DOHH2 (cell line): ENCODE measurements around the gene CALN1.

Source experiments
- H3F3A ChIP-seq: fragments of 200-600 bp; sonication (generic), shearing (Covaris generic); 2 replicates; pipeline ENCODE4 v1.6.0; 2016; ENCODE audit warnings: antibody characterized with exemption, mild to moderate bottlenecking; ENCODE audit not compliant: control insufficient read depth, insufficient read depth
- H3K27ac ChIP-seq: fragments of 200-600 bp; sonication (generic); 2 replicates; pipeline ENCODE4 v1.5.1; 2014; ENCODE audit warnings: low read depth, mild to moderate bottlenecking, low read length, moderate library complexity
- H3K27me3 ChIP-seq: fragments of 200-600 bp; sonication (generic); 2 replicates; pipeline ENCODE4 v1.6.1; 2014; ENCODE audit warnings: mild to moderate bottlenecking, low read length, mixed read lengths; ENCODE audit not compliant: control insufficient read depth
- H3K36me3 ChIP-seq: fragments of 200-600 bp; sonication (generic); 2 replicates; pipeline ENCODE4 v1.6.1; 2014; ENCODE audit warnings: mild to moderate bottlenecking, low read length, moderate library complexity, mixed read lengths; ENCODE audit not compliant: control insufficient read depth
- H3K4me1 ChIP-seq: fragments of 200-600 bp; sonication (generic); 2 replicates; pipeline ENCODE4 v1.6.1; 2014; ENCODE audit warnings: mild to moderate bottlenecking, low read length, mixed read lengths; ENCODE audit not compliant: control insufficient read depth
- H3K4me2 ChIP-seq: fragments of 200-600 bp; sonication (generic); 2 replicates; pipeline ENCODE4 v1.6.0; 2014; ENCODE audit warnings: mild to moderate bottlenecking, low read length, moderate library complexity
- H3K4me3 ChIP-seq: fragments of 200-600 bp; sonication (generic); 2 replicates; pipeline ENCODE4 v1.5.1; 2014; ENCODE audit warnings: mild to moderate bottlenecking, low read length, mixed read lengths
- H3K79me2 ChIP-seq: fragments of 200-600 bp; sonication (generic); 2 replicates; pipeline ENCODE4 v1.6.1; 2014; ENCODE audit warnings: mild to moderate bottlenecking, low read length, mixed read lengths; ENCODE audit not compliant: control insufficient read depth
- H3K9me2 ChIP-seq: fragments of 200-600 bp; sonication (generic); replicated peaks from 2 replicates; pipeline ENCODE4 v1.6.1; 2014; ENCODE audit warnings: mild to moderate bottlenecking, low read length, mixed read lengths; ENCODE audit not compliant: control insufficient read depth
- H3K9me3 ChIP-seq: fragments of 200-600 bp; sonication (generic); 2 replicates; pipeline ENCODE4 v1.6.1; 2014; ENCODE audit warnings: antibody characterized with exemption, low read length, mixed read lengths; ENCODE audit not compliant: control insufficient read depth, insufficient read depth
- H4K20me1 ChIP-seq: fragments of 200-600 bp; sonication (generic); 2 replicates; pipeline ENCODE4 v1.6.0; 2014; ENCODE audit warnings: low read depth, mild to moderate bottlenecking, antibody characterized with exemption, low read length, moderate library complexity; ENCODE audit not compliant: control insufficient read depth, insufficient read depth
- CTCF ChIP-seq: fragments of 200-600 bp; sonication (generic); IDR thresholded peaks from one replicate; pipeline ENCODE4 v1.5.1; 2014; ENCODE audit warnings: antibody characterized with exemption, mild to moderate bottlenecking, low read depth, low read length; ENCODE audit not compliant: poor library complexity, severe bottlenecking
- EZH2phosphoT487 ChIP-seq: fragments of 200-600 bp; sonication (generic); IDR thresholded peaks from 2 replicates; pipeline ENCODE4 v1.6.1; 2017; ENCODE audit warnings: borderline replicate concordance, mild to moderate bottlenecking, antibody characterized with exemption, low read length, moderate library complexity, mixed read lengths

Gene CALN1

DNA sequence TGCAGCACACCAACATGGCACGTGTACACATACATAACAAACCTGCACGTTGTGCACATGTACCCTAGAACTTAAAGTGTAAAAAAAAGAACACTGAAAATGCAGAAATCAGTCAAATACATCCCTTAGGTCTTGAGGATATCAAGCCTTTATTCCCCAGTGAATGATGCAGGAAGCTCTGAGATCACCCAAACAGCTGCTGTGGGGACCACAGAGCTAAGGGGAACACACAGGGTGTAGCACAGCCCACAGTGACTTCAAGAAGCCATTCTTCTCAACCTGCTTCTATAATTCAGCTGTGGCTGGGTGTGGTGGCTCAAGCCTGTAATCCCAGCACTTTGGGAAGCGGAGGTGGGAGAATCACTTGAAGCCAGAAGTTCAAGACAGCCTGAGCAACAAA, 314.9 kb downstream of the CALN1 start:
- no peaks in the 10 kb centered on the region for H3K79me2 ChIP-seq
- TF ChIP-seq EZH2phosphoT487 (no peak), CTCF (no peak)
- no peak overlapping the region for H3K27ac ChIP-seq
- no peaks in the 10 kb centered on the region for H3K36me3 ChIP-seq
- H3K4me3 ChIP-seq = no peak overlapping the region
- no peaks in the 10 kb centered on the region; the same call in 1 of the 2 replicates for H3K9me3 ChIP-seq
- no peaks in the 10 kb centered on the region for H4K20me1 ChIP-seq
- H3K4me1 ChIP-seq = no peaks in the 10 kb centered on the region
- H3K4me2 ChIP-seq = no peak overlapping the region
- H3F3A ChIP-seq = no peaks in the 10 kb centered on the region
- H3K9me2 ChIP-seq = no peaks in the 10 kb centered on the region
- H3K27me3 ChIP-seq = no peaks in the 10 kb centered on the region

GRCh38 chr7:72092769-72093168, 319.4 kb downstream of the CALN1 start:
- TF ChIP-seq CTCF = no peak
- no peak for TF ChIP-seq EZH2phosphoT487
- Histone ChIP-seq H3K36me3 (no peaks in the 10 kb centered on the region), H3K4me3 (no peak overlapping the region), H3K4me2 (no peak overlapping the region), H3K27me3 (no peaks in the 10 kb centered on the region), H3K9me3 (no peaks in the 10 kb centered on the region; the same call in 1 of the 2 replicates), H3K9me2 (no peaks in the 10 kb centered on the region), H3K27ac (no peak overlapping the region), H4K20me1 (no peaks in the 10 kb centered on the region), H3K4me1 (no peaks in the 10 kb centered on the region), H3K79me2 (no peaks in the 10 kb centered on the region), H3F3A (no peaks in the 10 kb centered on the region)

- Histone ChIP-seq H3K36me3 (no peaks in the 10 kb centered on the region), H3F3A (no peaks in the 10 kb centered on the region), H3K27ac (no peak overlapping the region), H3K4me3 (no peak overlapping the region), H3K9me3 (no peaks in the 10 kb centered on the region), H3K79me2 (no peaks in the 10 kb centered on the region), H3K4me1 (no peaks in the 10 kb centered on the region), H3K27me3 (no peaks in the 10 kb centered on the region), H4K20me1 (no peaks in the 10 kb centered on the region), H3K9me2 (no peaks in the 10 kb centered on the region), H3K4me2 (no peak overlapping the region)
- no peak for TF ChIP-seq CTCF
- TF ChIP-seq EZH2phosphoT487 = no peak
Measured at GRCh38 chr7:72087926-72088325, 324.2 kb downstream of the CALN1 start.
